Osteocyte (in vitro differentiated cells): ENCODE results near the gene FRYL. TPM values are rescaled to one million over a fixed set of nuclear protein-coding genes. Genes with fewer than 3 reads are reported as not detected.

Experiments used
- DNase-seq: peaks from one replicate; pipeline ENCODE4 v3.0.0; 2021; ENCODE audit warnings: mixed read lengths; ENCODE audit not compliant: unreplicated experiment; ENCODE audit errors: extremely low spot score
- H3K27ac Mint-ChIP-seq: one replicate; pipeline ENCODE4 v1.8.0; 2021; ENCODE audit warnings: mild to moderate bottlenecking, mixed read lengths; ENCODE audit not compliant: unreplicated experiment
- H3K27me3 Mint-ChIP-seq: one replicate; pipeline ENCODE4 v1.8.0; 2021; ENCODE audit warnings: mixed read lengths; ENCODE audit not compliant: unreplicated experiment
- H3K36me3 Mint-ChIP-seq: one replicate; pipeline ENCODE4 v1.8.0; 2021; ENCODE audit warnings: mixed read lengths; ENCODE audit not compliant: unreplicated experiment
- H3K4me1 Mint-ChIP-seq: one replicate; pipeline ENCODE4 v1.8.0; 2021; ENCODE audit warnings: mixed read lengths; ENCODE audit not compliant: unreplicated experiment
- H3K4me3 Mint-ChIP-seq: one replicate; pipeline ENCODE4 v1.8.0; 2021; ENCODE audit warnings: mild to moderate bottlenecking, moderate library complexity, mixed read lengths; ENCODE audit not compliant: unreplicated experiment
- H3K9me3 Mint-ChIP-seq: one replicate; pipeline ENCODE4 v1.8.0; 2021; ENCODE audit warnings: mixed read lengths; ENCODE audit not compliant: unreplicated experiment
- CTCF ChIP-seq: fragments of 200-600 bp; sonication (generic); IDR thresholded peaks from 2 replicates; pipeline ENCODE4 v1.5.0; 2021; ENCODE audit warnings: antibody characterized with exemption, mild to moderate bottlenecking, moderate library complexity
- total RNA-seq: library from RNA; stranded (reverse); gene quantifications from 2 replicates; pipeline ENCODE4 v1.2.1, GENCODE V29; 2021

FRYL gene
- total RNA-seq, 1 donor from 2014 or later = 61.9 TPM

GRCh38 chr4:48484494-48485168 lies 295.4 kb downstream of the FRYL start:
- no peak for DNase-seq
- no peak for TF ChIP-seq CTCF
- Mint-ChIP-seq H3K27me3 (peaks cover 71% of the 10 kb centered on the region), H3K36me3 (no peaks in the 10 kb centered on the region), H3K9me3 (no peaks in the 10 kb centered on the region), H3K4me1 (peaks cover 3% of the 10 kb centered on the region), H3K27ac (no peak overlapping the region), H3K4me3 (peak overlapping the region; percentile 49)

GRCh38 chr4:48483777-48484493 lies 296.1 kb downstream of the FRYL start:
- Mint-ChIP-seq H3K27me3 (peaks cover 66% of the 10 kb centered on the region), H3K4me1 (peaks cover 3% of the 10 kb centered on the region), H3K36me3 (no peaks in the 10 kb centered on the region), H3K27ac (no peak overlapping the region), H3K4me3 (peak overlapping the region; percentile 49), H3K9me3 (no peaks in the 10 kb centered on the region)
- TF ChIP-seq CTCF = no peak
- DNase-seq = no peak

- no peak for TF ChIP-seq CTCF
- peak within 1 kb of the TSS; percentile 67 for H3K4me3 Mint-ChIP-seq
- peaks cover 58% of the 10 kb centered on the region for H3K27me3 Mint-ChIP-seq
- H3K9me3 Mint-ChIP-seq = no peaks in the 10 kb centered on the region
- H3K27ac Mint-ChIP-seq = no peak within 1 kb of the TSS
- no peak for DNase-seq
- H3K36me3 Mint-ChIP-seq = no peaks in the 10 kb centered on the region
- peaks cover 3% of the 10 kb centered on the region for H3K4me1 Mint-ChIP-seq
These were observed 296.9 kb downstream of the FRYL start, which contains the start of gene SLC10A4 for GRCh38 chr4:48483006-48483776. Gene SLC10A4, plus strand, starts transcription at chr4:48483343. Its CDS starts 219 bp downstream, at chr4:48483562.

GRCh38 chr4:48481581-48481980 lies 298.5 kb downstream of the FRYL start:
- TF ChIP-seq CTCF = no peak
- no peaks in the 10 kb centered on the region for H3K9me3 Mint-ChIP-seq
- no peaks in the 10 kb centered on the region for H3K36me3 Mint-ChIP-seq
- no peak for DNase-seq
- no peak overlapping the region for H3K4me3 Mint-ChIP-seq
- H3K27me3 Mint-ChIP-seq = peaks cover 45% of the 10 kb centered on the region
- H3K4me1 Mint-ChIP-seq = peaks cover 3% of the 10 kb centered on the region
- H3K27ac Mint-ChIP-seq = no peak overlapping the region

- H3K27me3 Mint-ChIP-seq = peaks cover 41% of the 10 kb centered on the region
- H3K36me3 Mint-ChIP-seq = no peaks in the 10 kb centered on the region
- TF ChIP-seq CTCF = no peak
- no peaks in the 10 kb centered on the region for H3K9me3 Mint-ChIP-seq
- H3K4me1 Mint-ChIP-seq = peaks cover 3% of the 10 kb centered on the region
- H3K27ac Mint-ChIP-seq = no peak overlapping the region
- no peak overlapping the region for H3K4me3 Mint-ChIP-seq
- no peak for DNase-seq
These were observed 301.8 kb downstream of the FRYL start for GRCh38 chr4:48478273-48478672.
